ENCODE data around the gene CASS4. TPM values are rescaled to one million over a fixed set of nuclear protein-coding genes. Genes with fewer than 3 reads are reported as not detected.

Gene CASS4, protein sequence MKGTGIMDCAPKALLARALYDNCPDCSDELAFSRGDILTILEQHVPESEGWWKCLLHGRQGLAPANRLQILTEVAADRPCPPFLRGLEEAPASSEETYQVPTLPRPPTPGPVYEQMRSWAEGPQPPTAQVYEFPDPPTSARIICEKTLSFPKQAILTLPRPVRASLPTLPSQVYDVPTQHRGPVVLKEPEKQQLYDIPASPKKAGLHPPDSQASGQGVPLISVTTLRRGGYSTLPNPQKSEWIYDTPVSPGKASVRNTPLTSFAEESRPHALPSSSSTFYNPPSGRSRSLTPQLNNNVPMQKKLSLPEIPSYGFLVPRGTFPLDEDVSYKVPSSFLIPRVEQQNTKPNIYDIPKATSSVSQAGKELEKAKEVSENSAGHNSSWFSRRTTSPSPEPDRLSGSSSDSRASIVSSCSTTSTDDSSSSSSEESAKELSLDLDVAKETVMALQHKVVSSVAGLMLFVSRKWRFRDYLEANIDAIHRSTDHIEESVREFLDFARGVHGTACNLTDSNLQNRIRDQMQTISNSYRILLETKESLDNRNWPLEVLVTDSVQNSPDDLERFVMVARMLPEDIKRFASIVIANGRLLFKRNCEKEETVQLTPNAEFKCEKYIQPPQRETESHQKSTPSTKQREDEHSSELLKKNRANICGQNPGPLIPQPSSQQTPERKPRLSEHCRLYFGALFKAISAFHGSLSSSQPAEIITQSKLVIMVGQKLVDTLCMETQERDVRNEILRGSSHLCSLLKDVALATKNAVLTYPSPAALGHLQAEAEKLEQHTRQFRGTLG
- total RNA-seq (2022; extraction: Qiagen RNA extraction; ENCODE audit: low read depth), result 0.05 to 0.06 TPM (median 0.06 TPM) in 3 of 5 replicates, not detected in the others

DNA sequence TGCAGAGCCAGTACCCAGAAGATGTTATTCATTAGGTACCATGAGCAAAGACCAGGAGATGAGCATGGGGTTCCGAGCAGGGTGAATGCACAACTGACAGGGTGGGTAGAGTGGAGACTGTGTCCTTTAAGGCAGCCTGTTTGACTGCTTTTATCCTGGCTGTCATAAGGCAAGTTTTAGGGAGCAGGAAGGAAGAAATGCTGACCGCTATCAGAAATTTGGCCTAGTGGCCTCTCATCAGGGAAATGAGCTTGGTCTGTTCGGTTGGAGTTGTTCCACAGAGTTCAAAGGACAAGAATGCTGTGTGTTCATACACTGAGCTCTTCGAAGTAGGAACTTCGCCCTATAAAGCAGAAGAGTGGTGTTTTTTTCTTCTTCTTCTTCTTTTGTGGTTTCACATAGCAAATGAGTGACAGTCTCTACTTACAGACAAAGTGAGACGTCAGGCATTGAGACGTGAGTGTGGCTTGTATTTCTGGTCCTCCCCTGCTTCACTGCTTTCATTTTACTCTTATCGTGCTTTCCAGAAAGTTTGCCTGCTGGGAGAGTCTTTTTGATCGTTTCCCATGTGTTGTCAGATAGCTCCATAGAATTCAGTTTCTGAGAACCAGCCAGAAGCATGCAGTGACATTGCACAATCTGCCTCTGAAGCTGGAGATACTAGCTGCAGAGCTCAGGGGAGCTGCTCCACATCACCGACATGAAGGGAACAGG is at the start of gene CASS4:
Gene CASS4, plus strand, starts transcription at position 502 of the 714 bp plus-strand sequence. Its CDS starts 199 bp downstream, at position 701.

DNA sequence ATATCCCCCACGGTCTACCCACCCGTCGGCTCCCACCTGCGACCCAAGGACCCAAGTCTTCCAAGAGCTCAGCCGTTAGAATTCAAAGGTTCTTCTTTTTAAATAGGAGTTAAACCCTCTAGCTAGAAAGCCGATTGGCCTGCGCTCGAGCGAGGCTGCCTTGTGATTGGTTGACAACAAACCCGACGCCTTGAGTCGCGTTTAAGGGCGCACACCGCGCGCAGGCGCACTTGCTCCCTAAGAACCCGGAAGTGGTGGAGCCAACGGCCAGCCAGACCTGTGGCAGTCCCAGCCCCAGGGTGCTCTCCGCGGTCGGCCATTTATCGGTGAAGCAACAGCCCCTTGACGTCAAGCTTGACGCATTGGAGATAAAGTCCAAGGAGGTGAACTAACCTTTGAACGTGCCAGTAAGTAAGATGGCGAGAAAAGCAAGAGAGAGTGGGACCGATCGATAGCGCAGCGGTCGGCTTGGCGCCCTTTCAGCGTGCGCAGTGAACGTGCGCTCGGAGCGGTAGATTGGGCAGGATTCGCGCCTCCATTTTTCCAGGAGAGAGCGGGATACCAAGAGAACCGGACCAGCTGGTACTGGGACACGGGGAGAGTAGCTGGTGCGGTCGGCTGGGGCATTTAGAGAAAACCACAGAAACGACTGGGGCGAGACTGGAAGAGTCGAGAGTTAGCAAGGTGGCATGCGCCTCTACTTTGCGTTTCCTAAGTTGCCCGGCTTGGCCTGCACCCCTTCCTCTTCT is 19.8 kb upstream of the CASS4 start, which contains the start of the genes AURKA and CSTF1:
Gene AURKA, minus strand, starts transcription at position 84 of the 749 bp plus-strand sequence. CDS start 4,018 bp downstream, outside the sequence.
Gene CSTF1, plus strand, starts transcription at position 514 of the 749 bp plus-strand sequence. CDS start 2,908 bp downstream, outside the sequence.

GRCh38 chr20:56468316-56469076 is 56.4 kb downstream of the CASS4 start, which contains the start of gene RTF2:
RTF2 (plus strand) TSS chr20:56468627; CDS start chr20:56468698, 71 bp downstream.

Other genes with a start within 250 kb of the CASS4 start
- gene MC3R, start 163.5 kb upstream of the CASS4 start, total RNA-seq (2022; extraction: Qiagen RNA extraction; ENCODE audit: low read depth), result not detected in 5 replicates
- gene FAM210B, start 53.3 kb upstream of the CASS4 start, total RNA-seq (2022; extraction: Qiagen RNA extraction; ENCODE audit: low read depth), result 10.0 to 12.7 TPM (median 11.6 TPM) in 5 replicates
- 102 to 121 TPM (median 119 TPM) in 5 replicates for gene AURKA, start 20.0 kb upstream of the CASS4 start, total RNA-seq (2022; extraction: Qiagen RNA extraction; ENCODE audit: low read depth)
- gene CSTF1, start 19.6 kb upstream of the CASS4 start, total RNA-seq (2022; extraction: Qiagen RNA extraction; ENCODE audit: low read depth), result 40.7 to 46.6 TPM (median 41.2 TPM) in 5 replicates
- 86.0 to 97.0 TPM (median 91.7 TPM) in 5 replicates for gene RTF2, start 56.4 kb downstream of the CASS4 start, total RNA-seq (2022; extraction: Qiagen RNA extraction; ENCODE audit: low read depth)
- 0.24 to 0.37 TPM (median 0.28 TPM) in 5 replicates for gene FAM209A, start 112.5 kb downstream of the CASS4 start, total RNA-seq (2022; extraction: Qiagen RNA extraction; ENCODE audit: low read depth)
- 0.30 to 0.62 TPM (median 0.50 TPM) in 4 of 5 replicates, not detected in the other for gene FAM209B, start 121.0 kb downstream of the CASS4 start, total RNA-seq (2022; extraction: Qiagen RNA extraction; ENCODE audit: low read depth)
- 13.6 to 16.5 TPM (median 15.4 TPM) in 5 replicates for gene TFAP2C, start 217.0 kb downstream of the CASS4 start, total RNA-seq (2022; extraction: Qiagen RNA extraction; ENCODE audit: low read depth)

Measured in A549 treated with DMSO at 1 μM for 4 hours (cell line).